Mesothelial cell of epicardium (in vitro differentiated cells): ENCODE results near the gene MCAT. TPM values are rescaled to one million over a fixed set of nuclear protein-coding genes. Genes with fewer than 3 reads are reported as not detected.

Experiments used
- DNase-seq, 2 experiments: peaks; one replicate each; pipeline ENCODE4 v3.0.0; 2021; ENCODE audit warnings: low spot score in 2 of 2; ENCODE audit not compliant: unreplicated experiment in 2 of 2
- H3K27ac Mint-ChIP-seq: 2 replicates; pipeline ENCODE4 v1.8.0; 2021; ENCODE audit warnings: mixed read lengths
- H3K27me3 Mint-ChIP-seq: 2 replicates; pipeline ENCODE4 v1.8.0; 2021; ENCODE audit warnings: low read depth, mixed read lengths
- H3K36me3 Mint-ChIP-seq: 2 replicates; pipeline ENCODE4 v1.8.0; 2021; ENCODE audit warnings: mixed read lengths
- H3K4me1 Mint-ChIP-seq: 2 replicates; pipeline ENCODE4 v1.8.0; 2021; ENCODE audit warnings: mixed read lengths
- H3K4me3 Mint-ChIP-seq: 2 replicates; pipeline ENCODE4 v1.8.0; 2021; ENCODE audit warnings: mild to moderate bottlenecking, moderate library complexity, mixed read lengths
- H3K9me3 Mint-ChIP-seq: 2 replicates; pipeline ENCODE4 v1.8.0; 2021; ENCODE audit warnings: mixed read lengths
- CTCF ChIP-seq: fragments of 200-600 bp; sonication (generic); IDR thresholded peaks from one replicate; pipeline ENCODE4 v1.5.0; 2021; ENCODE audit warnings: antibody characterized with exemption; ENCODE audit not compliant: unreplicated experiment
- total RNA-seq: library from RNA; stranded (reverse); gene quantifications from 3 replicates; pipeline ENCODE4 v1.2.1, GENCODE V29; 2021

Gene MCAT
- total RNA-seq, 1 donor from 2014 or later = 18.1 TPM

- no peak for DNase-seq
- Mint-ChIP-seq H3K4me3 (no peak overlapping the region), H3K27me3 (no peaks in the 10 kb centered on the region), H3K4me1 (peaks cover 13% of the 10 kb centered on the region), H3K36me3 (peaks cover 23% of the 10 kb centered on the region), H3K27ac (no peak overlapping the region), H3K9me3 (no peaks in the 10 kb centered on the region)
- no peak for TF ChIP-seq CTCF
Observed at GRCh38 chr22:43181321-43182076, 38.3 kb upstream of the MCAT start.

- no peaks in the 10 kb centered on the region for H3K27me3 Mint-ChIP-seq
Observed at GRCh38 chr22:43180670-43181069, 37.5 kb upstream of the MCAT start.

GRCh38 chr22:43179911-43180195 is 36.7 kb upstream of the MCAT start:
- no peak for TF ChIP-seq CTCF
- no peak for DNase-seq
- Mint-ChIP-seq H3K9me3 (no peaks in the 10 kb centered on the region), H3K4me1 (peaks cover 4% of the 10 kb centered on the region), H3K4me3 (no peak overlapping the region), H3K27me3 (no peaks in the 10 kb centered on the region), H3K36me3 (peaks cover 27% of the 10 kb centered on the region), H3K27ac (no peak overlapping the region)

More at GRCh38 chr22:43180670-43181069, 37.5 kb upstream of the MCAT start:
- no peak overlapping the region for H3K4me3 Mint-ChIP-seq
- no peak overlapping the region for H3K27ac Mint-ChIP-seq
- no peak for DNase-seq
- no peak for TF ChIP-seq CTCF
- H3K4me1 Mint-ChIP-seq = peaks cover 9% of the 10 kb centered on the region
- peaks cover 27% of the 10 kb centered on the region for H3K36me3 Mint-ChIP-seq
- H3K9me3 Mint-ChIP-seq = no peaks in the 10 kb centered on the region

- H3K27ac Mint-ChIP-seq = no peak overlapping the region
- H3K36me3 Mint-ChIP-seq = peaks cover 27% of the 10 kb centered on the region
- TF ChIP-seq CTCF = no peak
- peaks cover 2% of the 10 kb centered on the region for H3K4me1 Mint-ChIP-seq
- H3K27me3 Mint-ChIP-seq = no peaks in the 10 kb centered on the region
- no peak overlapping the region for H3K4me3 Mint-ChIP-seq
- DNase-seq = no peak
- H3K9me3 Mint-ChIP-seq = no peaks in the 10 kb centered on the region
Observed at GRCh38 chr22:43179146-43179910, 36.1 kb upstream of the MCAT start.

- Mint-ChIP-seq H3K36me3 (peaks cover 33% of the 10 kb centered on the region), H3K4me1 (no peaks in the 10 kb centered on the region), H3K4me3 (no peak overlapping the region), H3K9me3 (no peaks in the 10 kb centered on the region), H3K27ac (no peak overlapping the region), H3K27me3 (no peaks in the 10 kb centered on the region)
- TF ChIP-seq CTCF = no peak
- DNase-seq = no peak
Observed at GRCh38 chr22:43177479-43177878, 34.3 kb upstream of the MCAT start.
